B cell (primary cell): Measurements from ENCODE around the gene PAWR.

Experiments used
- CTCF ChIP-seq: fragments of 200-600 bp; IDR thresholded peaks from one replicate; pipeline ENCODE4 v1.8.0; 2022; ENCODE audit warnings: antibody characterized with exemption, mild to moderate bottlenecking
- EZH2 ChIP-seq: IDR thresholded peaks from 2 replicates; pipeline ENCODE4 v1.6.1; 2012; ENCODE audit warnings: borderline replicate concordance, low read depth, mild to moderate bottlenecking, moderate library complexity, low read length; ENCODE audit not compliant: insufficient read depth, poor library complexity, severe bottlenecking

DNA sequence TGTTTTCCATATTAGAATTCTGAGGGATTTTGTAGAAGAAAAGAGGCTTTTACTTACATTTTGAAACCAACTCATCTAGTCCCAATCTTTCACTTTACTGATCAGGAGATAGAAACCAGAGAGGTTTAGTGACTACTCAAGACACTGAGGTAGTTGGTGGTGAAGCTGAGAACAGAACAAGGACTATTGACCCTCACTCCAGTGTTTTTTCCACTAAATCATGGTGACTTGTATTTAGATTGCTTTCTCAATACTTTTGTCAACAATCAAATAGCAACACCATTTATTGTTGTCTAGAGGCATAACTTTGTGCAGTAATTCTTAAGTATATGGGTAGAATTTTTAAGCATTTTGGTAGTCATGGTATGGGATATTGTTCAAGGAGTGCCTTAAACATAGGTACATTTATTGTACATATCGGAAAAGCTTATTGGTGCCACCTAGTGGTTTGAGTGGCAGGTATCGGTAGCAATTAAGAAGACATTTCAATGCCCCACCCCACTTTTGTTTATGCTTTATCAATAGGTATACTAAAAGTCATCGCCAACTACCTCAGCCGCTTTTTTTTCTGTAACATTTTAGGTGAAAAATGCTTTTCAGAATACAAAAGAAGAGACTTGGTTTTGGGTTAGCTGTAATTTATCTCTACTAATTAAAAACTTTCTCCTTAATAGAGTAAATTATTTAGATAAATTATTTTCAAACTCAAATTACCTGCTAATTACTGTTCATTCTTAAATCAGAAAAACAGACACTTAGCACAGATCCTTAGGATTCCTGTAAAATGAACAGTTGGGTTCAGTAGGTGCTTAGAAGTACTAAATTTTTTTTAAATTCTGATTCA, 47.3 kb upstream of the PAWR start:
- TF ChIP-seq EZH2 (no peak), CTCF (peak; percentile 87)
